HL-60/S4 treated with phorbol 12-myristate 13-acetate at 8.2 ng/mL for 4 days and 3 days (cell line): Measurements from ENCODE around the gene EPHB3.

Experiments used
- in situ Hi-C: fragments of 300-500 bp; cut with MboI; formaldehyde crosslinking; loops from 2 replicates; pipeline ENCODE4 v1.15.0; 2022; ENCODE audit warnings: low sequenced_read_pairs

The EPHB3 gene

DNA sequence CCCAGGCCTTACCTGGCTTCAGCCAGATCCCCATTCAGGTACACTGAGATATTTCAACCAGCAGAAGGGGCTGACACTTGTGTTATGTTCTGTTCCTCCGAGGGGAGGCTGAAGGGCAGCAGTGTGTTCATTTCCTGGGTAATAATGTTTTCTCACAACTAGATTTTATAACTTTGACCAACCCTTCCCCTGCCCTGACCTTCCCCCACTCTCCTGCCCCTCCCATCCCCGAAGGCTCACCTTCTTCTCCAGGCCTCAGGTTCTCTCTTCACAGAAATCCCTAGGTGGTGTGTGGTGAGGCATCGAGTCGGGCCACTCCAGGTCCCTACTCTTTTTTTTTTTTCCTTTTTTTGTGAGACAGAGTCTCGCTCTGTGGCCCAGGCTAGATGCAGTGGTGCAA lies 34.6 kb downstream of the EPHB3 start:
- in situ Hi-C loops = no loop called here

DNA sequence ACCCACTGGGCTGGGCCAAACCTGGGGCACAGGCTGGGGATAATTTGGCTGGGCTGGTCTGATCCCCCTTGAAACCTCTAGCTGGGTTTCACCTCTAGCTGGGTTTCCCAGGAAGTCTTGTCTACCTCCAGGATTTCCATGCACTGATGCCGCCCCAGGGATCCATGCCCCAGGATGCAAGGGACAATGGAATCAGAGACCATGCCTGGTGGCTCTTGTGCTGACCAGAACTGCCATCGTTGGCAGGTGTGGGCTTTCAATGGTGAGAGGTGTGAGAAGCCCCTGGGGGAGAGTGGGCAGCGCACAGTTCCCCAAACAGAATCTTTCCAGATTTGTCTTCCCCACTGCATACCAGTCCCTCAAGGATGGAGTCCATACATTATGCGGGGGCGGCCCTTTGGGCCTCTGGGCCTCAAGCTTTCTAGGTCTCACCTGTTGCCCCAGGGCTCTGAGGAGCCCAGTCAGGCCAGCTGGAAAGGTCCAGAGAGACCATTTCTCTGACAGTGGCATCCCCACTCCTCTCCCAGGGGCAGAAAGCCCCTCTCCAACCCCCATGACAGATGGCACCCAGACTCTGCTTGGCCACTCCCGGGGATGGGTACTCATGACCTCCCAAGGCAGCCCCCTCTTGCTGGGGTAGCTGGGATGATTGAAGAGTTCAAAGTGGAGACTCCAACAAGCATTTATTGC lies 35.4 kb downstream of the EPHB3 start:
- in situ Hi-C loops = no loop called here

GRCh38 chr3:184597829-184598573 lies 36.4 kb downstream of the EPHB3 start:
- in situ Hi-C loops = no loop called here

DNA sequence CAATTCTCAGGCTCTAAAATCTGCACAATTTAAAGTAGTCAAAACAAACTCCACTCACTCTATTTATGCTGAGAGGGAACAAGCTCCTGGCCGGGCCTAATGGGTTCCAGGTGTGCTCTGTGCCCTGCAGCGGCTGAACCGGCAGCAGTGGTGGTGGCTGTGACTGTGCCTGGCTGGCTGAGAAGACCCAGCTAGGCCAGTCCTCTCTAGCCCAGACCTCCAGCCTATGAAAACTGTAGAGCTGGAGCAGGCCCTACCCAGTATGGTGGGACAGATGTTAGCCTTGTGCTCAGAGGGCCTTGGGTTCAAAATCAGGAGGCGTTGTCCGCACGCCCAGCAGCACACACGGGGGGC lies 37.0 kb downstream of the EPHB3 start:
- in situ Hi-C loops = no loop called here

GRCh38 chr3:184599143-184599542 lies 37.6 kb downstream of the EPHB3 start:
- in situ Hi-C loops = no loop called here

DNA sequence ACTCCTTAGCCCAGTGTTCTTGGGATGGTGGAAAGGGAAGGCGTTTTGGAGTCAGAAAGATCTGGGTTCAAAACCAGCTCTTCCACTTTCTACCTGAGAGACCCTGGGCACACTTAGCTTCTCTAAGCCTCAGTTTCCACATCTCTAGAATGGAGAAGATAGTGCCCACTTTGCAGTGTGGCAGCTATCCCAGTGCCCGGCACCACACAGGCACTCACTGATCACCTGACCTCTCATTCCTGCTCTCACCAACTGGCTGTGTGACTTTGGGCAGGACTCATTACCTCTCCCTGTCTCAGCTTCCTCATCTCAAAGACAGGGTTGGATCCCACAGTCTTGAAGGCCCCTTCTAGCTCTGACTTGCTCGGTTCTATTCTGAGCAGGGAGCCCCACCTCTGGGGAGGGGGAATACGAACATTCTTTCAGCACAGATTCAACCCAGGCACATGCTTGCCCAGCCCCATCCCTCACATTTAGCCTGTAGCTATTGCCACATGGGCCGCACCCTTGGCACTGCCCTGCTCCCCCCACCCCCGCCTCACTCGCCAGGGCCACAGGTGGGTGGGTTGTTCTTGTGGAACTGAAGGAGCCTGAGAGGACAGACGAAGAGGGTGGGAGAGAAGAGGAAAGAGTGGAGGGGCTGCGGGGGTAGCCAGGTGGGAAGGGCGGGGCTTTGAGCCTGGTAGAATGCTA lies 39.2 kb downstream of the EPHB3 start:
- in situ Hi-C loops = no loop called here

- in situ Hi-C loops = no loop called here
Observed at GRCh38 chr3:184601576-184602371, 40.2 kb downstream of the EPHB3 start.

DNA sequence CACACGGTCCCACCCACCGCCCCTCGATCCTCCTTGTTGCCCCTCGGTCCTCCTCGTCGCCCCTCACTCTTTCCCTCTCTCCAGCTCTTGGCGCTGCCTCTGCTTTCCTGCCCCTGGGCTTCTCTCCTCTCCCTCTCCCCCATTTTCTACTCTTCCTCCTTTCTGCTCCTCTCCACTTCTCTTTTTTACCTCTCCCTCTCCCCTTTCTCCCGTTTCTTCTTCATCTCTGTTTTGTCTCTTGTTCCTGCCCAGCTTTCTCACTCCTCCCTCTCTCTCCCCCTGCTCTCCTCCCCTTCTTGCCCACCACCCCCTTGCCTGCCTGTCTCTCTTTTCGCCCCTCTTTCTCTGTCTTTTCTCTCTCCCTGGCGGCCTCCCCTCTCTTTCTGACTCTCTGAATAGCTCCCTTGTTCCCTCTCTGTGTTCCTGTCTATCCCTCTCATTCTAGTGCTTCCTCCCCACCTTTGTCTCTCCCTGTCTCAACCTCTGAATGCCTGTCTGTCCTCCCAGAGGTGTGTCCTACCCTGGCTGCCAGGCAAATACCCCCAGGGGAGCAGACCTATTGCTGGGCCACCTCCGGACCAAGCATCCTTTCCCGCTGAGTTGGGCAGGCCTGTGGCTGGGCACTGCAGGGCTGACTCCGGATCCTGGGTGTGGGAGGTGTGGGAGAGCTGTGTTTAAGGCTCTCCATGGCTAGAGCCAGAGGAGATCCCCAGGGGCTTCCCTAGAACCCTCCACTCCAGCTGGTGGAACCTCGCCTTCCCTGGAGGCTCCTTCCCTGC lies 41.0 kb downstream of the EPHB3 start:
- in situ Hi-C loops = no loop called here

GRCh38 chr3:184603151-184604030 lies 41.8 kb downstream of the EPHB3 start:
- in situ Hi-C loops = no loop called here

- in situ Hi-C loops = no loop called here
Observed at GRCh38 chr3:184604039-184604601, 42.5 kb downstream of the EPHB3 start.

DNA sequence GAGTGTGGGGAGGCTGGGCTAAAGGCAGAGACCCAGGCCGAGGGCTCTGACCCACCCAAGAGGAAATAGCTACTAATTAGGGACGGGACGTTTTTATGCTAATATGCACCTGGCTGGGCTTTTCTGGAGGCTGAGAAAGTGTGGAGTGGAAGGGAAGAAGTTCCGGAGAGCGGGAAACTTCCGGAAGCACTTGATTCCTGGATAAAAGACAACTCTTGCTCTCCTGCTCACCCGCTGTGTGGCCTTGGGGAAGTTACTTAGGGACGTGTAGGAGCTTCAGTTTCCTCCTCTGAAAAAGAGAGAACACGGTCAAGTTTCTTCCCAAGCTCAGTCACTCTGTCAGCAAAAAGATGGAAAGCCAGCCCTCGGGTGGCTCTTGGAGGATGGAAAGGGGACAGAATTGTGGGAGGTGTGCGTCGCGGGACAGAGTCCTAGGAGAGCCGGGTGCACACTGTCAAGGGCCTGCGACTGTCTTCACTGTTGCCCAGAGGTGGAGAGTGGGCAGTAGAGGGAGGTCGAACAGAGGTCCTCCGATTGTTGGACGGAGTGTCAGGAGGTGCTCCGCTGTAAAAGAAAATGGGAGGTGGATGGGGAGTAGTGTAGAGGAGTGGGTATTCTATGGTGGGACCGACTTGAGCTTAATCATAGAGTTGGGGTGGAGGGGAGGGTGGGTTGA lies 43.2 kb downstream of the EPHB3 start:
- in situ Hi-C loops = no loop called here

DNA sequence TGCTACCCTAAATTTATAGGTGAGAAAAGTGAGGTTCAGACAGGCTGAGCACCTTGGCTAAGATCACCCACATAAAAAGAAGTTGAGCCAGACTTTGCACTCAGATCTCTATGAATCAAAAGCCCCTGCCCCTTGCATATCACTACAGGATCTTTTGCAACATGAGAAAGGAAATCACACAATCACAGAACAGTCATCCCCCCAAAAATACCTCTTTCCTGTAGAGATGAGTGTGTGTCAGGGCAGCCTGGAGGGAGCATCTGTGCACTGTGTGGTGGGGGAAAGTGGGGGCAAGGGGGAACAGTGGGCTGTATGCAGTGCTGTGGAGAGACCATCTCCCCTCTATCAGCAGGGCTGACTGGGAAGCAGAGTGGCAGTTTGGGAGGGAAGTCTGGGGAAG lies 46.6 kb downstream of the EPHB3 start:
- in situ Hi-C loops = no loop called here

- in situ Hi-C loops = no loop called here
Observed at GRCh38 chr3:184609476-184610244, 48.1 kb downstream of the EPHB3 start.

- in situ Hi-C loops = no loop called here
Observed at GRCh38 chr3:184610245-184610871, 48.8 kb downstream of the EPHB3 start.

- in situ Hi-C loops = no loop called here
Observed at GRCh38 chr3:184611607-184612281, 50.2 kb downstream of the EPHB3 start.

- in situ Hi-C loops = no loop called here
Observed at GRCh38 chr3:184615396-184615795, 53.8 kb downstream of the EPHB3 start.

DNA sequence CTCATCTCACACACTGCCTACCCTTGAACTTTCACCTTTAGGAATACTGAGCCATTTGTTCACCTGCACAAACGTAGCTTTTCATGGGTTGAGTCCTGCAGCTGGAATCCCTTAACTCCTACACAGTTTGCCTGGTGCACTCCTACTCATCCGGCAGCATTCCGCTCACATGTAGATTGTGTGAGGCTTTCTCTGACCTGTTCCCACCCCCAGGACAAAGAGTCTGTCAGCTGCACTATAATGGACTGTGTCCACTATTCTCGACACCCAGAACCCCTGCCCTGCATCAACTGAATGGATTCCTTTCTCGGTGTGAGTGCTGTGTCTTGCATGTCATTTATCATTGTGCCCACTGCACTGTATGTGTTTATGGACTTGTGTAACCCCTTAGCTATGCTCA lies 54.9 kb downstream of the EPHB3 start:
- in situ Hi-C loops = no loop called here
